Measurements from ENCODE around the gene CREBL2.
"Not testable (repeated sequence)": the region's sequence is repeated elsewhere in the genome, so short reads cannot be mapped to it uniquely, and the experiment has no call there.

CREBL2 gene

DNA sequence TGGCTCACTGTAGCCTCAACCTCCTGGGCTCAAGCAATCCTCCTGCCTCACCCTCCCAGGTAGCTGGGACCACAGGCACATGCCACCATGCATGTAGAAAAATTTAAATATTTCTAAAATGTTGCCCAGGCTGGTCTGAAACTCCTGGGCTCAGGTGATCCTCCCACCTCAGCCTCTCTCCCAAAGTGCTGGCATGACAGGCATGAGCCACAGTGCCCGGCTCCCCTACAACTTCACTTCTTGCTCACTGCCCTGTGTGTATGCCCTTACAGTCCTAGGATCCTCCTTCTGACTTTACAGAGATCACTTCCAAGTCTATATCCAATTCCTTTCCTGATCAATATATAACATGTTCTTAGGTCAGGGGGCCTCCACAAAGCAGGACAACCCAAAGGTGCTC is 23.8 kb upstream of the CREBL2 start:
- H3K4me3 ChIP-seq (ENCODE audit: low read length), result no peak overlapping the region
- no peak for TF ChIP-seq CTCF (conservative IDR thresholded peaks at IDR 0.05; ENCODE audit: low read length)
- DNase-seq (ENCODE audit: low read depth), result no peak

GRCh38 chr12:12588436-12588835 is 23.2 kb upstream of the CREBL2 start:
- H3K4me3 ChIP-seq (ENCODE audit: low read length); DNase-seq (ENCODE audit: low read depth): not testable (repeated sequence)

DNA sequence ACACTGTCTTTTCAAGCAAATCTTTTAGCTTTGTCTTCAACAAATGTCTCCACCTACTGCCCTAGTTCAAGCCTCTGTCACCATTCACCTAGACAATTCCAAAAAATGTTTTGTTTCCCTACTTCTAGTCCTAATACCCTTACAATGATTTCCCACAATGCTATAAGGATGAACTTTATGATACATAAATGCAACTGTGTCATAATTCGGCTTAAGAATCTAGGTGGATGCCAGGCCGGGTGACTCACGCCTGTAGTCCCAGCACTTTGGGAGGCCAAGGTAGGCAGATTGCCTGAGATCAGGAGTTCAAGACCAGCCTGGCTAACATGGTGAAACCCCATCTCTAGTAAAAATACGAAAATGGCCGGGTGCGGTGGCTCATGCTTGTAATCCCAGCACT is 20.7 kb upstream of the CREBL2 start:
- H3K4me3 ChIP-seq (ENCODE audit: low read length), result no peak overlapping the region
- no peak for DNase-seq (ENCODE audit: low read depth)
- no peak for TF ChIP-seq CTCF (conservative IDR thresholded peaks at IDR 0.05; ENCODE audit: low read length)

- no peak for TF ChIP-seq CTCF (conservative IDR thresholded peaks at IDR 0.05; ENCODE audit: low read length)
- peak; percentile 58 for DNase-seq (ENCODE audit: low read depth)
- no peak overlapping the region for H3K4me3 ChIP-seq (ENCODE audit: low read length)
Observed at GRCh38 chr12:12592930-12593329, 18.7 kb upstream of the CREBL2 start.

- DNase-seq (ENCODE audit: low read depth); H3K4me3 ChIP-seq (ENCODE audit: low read length): not testable (repeated sequence)
Observed at GRCh38 chr12:12595929-12596328, 15.7 kb upstream of the CREBL2 start.

- not testable (repeated sequence) for DNase-seq (ENCODE audit: low read depth); H3K4me3 ChIP-seq (ENCODE audit: low read length)
Observed at GRCh38 chr12:12596598-12596997, 15.1 kb upstream of the CREBL2 start.

DNA sequence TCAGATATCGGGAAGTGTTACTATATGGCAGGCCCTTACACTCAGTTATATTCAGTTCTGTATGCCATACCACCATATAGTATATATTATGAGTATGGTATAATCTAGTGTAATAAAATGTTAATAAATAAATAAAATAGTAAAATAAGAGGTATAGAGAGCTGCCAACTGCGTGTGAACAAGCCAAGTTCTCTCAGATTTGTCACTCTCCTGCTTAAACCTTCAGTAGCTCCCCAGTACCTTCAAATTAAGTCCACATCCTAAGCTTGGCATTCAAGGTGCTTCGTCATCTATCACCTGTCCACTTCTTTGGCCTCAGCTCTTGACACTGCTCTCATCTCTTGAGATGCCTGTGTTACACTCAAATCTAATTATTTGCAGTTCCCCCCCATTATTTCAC is 12.8 kb upstream of the CREBL2 start:
- no peak overlapping the region for H3K4me3 ChIP-seq (ENCODE audit: low read length)
- no peak for DNase-seq (ENCODE audit: low read depth)
- no peak for TF ChIP-seq CTCF (conservative IDR thresholded peaks at IDR 0.05; ENCODE audit: low read length)

DNA sequence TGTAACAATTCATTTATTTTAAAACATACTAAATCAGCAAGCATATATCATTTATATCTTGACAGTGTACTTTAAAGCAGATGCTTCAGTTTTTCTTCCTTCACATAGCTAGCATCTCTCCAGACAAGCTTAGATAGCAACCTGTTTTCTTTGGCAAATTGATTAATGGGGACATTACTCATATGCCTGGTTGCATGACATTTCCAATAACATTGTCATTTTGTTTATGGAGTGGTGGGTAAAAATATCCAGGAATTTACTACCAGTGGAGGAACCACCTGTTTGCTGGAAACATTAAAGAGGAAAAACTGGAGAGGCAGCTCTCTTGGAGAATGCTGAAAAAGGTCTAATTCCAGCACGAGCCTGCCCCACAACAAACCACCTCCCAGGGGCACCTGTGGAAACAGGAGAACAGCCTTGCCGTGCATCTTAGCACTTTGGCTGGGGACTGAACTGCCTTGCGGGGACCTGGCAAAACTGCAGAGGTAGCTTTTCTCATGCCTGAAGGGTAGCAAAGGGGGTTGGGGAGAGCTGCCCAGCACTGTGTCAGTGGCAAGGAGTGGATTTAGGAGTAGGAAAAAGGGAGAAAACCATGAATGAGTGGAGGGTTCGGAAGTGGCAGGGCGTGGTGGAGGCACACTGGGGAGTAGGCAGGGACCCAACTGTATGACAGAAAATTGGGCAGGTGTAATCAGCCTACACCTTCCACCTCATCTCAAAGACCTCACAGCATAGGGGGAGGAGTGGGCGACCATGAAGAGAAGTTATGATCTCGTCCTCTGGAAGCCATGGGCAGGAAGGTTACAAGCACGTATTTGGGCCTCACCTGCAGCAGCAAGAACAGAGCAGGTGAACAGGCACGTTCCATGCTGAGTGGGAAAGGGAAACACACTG is 11.7 kb upstream of the CREBL2 start:
- TF ChIP-seq CTCF (conservative IDR thresholded peaks at IDR 0.05; ENCODE audit: low read length), result no peak
- no peak overlapping the region for H3K4me3 ChIP-seq (ENCODE audit: low read length)
- no peak for DNase-seq (ENCODE audit: low read depth)

DNA sequence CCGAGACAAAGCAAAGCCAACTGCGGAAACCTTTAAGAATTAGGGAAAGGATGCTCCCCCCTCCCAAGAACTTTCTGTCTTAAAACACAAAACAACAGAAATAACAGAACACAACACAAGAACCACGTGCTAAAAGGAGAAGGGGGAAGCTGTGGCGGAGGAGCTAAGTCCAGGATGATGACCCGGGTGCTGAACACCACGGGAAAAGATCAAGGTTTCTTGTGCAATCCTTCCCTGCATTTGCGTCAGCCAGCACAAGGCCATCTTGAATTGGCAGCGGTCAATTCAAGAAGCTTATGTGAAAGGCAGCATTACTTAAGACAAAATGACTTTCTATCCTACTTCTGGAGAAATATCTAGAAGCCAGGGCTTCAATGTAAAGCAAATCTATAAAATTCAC is 11.0 kb upstream of the CREBL2 start:
- H3K4me3 ChIP-seq (ENCODE audit: low read length), result no peak overlapping the region
- no peak for TF ChIP-seq CTCF (conservative IDR thresholded peaks at IDR 0.05; ENCODE audit: low read length)
- DNase-seq (ENCODE audit: low read depth), result no peak

Measured in AG10803 (cell line).